ENCODE measurements around the gene DCP1A.
"Not testable (repeated sequence)": the region's sequence is repeated elsewhere in the genome, so short reads cannot be mapped to it uniquely, and the experiment has no call there.

Gene DCP1A

DNA sequence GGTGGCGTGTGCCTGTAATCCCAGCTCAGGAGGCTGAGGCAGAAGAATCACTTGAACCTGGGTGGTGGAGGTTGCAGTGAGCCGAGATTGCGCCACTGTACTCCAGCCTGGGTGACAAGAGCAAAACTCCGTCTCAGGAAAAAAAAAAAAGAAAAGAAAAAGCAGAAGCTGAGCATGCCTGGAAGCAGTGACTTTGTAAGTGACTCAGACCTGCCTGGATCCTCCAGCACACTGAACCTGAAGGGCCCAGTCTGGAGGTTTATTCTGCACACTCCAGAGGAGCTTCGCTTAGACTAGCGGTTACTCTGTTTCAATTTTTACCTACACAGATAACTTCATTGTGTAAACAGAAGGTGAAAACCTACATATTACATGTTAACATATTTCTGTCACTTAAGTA, 19.4 kb downstream of the DCP1A start:
- not testable (repeated sequence) for DNase-seq

DNA sequence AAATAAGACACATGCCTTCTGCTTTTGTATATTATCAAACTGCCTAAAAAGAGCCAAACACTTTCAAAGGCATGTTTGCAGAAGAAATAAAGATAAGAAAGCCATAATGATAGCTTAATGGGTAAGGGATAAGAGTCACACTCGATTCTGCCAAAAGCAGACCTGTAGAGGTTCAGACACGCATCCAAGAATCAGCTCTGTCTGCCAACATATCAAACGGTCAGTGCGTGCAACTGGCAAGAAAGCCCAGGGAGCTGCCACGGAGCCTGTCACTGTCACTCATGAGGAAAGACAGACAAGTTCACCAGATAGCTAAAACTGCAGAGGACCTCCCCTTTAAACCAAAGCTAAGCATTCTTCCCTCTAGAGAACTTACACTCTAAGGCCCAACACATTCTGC, 23.2 kb downstream of the DCP1A start:
- no peak for DNase-seq

DNA sequence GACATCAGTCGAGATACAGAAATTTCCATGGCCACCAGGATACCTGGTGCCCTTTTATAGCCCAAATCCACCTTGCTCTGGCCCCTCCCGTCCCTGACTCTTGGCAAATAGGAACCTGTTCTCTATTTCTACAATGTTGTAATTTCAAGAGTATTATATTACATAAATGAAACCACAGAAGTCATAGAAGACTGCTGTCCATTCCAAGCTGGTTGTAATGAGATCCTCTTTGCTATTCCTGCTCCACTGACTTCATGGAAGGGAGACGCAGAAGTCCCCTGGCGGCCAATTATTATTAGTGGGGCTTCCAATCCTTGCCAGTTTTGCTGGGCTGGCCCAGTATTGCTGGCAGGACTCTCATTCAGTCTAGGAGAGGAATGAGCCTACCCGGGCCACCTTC, 26.6 kb downstream of the DCP1A start:
- no peak for DNase-seq

DNA sequence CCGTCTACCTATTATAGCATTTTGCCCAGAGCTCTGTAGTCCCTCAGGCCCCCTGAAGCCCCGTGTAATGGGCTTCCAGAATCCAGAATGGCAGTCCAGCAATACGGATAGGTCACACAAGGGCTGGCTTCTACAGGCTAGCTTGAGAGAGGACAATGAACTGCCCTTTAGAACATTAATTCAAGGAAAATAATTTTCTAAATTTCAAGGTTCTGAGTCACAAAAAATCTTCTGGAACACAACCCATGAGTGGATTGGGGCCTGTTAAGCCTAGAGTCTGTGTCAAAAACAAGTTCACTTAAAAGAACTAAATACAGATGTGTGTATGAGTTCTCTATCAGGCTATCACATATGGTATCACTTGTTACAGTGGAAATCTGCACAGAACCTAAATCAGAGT, 28.8 kb downstream of the DCP1A start:
- peak; percentile 62 for DNase-seq

DNA sequence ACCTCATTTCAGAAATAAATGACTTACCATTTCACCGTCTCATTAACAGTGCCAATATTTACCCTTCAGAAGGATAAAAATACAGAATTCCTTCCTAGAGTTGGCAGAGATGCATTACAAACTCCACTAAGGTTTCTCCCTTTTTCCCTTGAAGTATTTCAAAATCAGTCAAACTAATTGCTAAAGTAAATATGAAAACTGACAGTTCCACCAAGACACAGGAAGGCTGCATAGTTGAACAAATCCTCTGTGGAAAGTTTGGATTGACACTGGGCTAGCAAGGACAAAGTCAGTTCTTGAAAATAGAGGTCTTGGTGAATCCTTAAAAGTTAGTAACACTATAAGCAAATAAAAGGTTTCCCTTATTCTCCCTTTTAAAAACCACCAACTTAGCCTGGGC, 34.5 kb downstream of the DCP1A start:
- no peak for DNase-seq

DNA sequence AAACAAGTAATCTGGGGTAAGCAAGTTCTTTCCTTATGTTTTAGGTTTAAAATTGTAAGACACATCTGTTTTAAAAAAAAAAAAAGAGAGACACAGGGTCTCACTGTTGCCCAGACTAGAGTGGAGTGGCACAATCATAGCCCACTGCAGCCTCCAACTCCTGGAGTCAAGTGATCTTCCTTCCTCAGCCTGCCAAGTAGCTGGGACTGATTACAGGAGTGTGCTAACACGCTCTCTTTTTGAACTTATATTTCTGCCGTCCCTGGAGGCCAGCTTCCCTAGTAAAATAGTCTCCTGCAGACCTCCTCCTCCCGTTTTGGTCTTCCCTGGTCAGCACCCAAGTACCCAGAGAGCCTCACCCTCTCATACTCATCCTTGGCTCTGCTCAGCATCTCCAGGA, 35.5 kb downstream of the DCP1A start:
- DNase-seq, result no peak

DNA sequence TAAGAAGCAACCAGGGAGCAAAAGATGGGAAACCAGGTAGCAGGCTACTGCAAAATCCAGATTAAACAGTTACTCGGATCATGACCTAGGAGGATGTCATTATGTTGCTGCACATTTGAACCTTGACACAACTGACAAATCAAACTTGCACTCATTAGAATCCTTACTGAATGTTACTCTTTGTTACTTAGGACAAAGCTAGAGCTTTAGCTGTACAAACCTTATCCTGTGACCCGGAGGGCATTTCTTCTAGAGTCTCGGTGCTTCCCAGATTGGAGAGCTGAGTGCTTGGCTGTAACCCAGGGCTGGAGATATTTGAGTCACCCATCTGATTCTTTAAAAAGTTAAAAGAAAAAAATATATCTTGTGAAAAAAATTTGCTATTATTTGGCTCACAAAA, 43.4 kb downstream of the DCP1A start:
- no peak for DNase-seq

DNA sequence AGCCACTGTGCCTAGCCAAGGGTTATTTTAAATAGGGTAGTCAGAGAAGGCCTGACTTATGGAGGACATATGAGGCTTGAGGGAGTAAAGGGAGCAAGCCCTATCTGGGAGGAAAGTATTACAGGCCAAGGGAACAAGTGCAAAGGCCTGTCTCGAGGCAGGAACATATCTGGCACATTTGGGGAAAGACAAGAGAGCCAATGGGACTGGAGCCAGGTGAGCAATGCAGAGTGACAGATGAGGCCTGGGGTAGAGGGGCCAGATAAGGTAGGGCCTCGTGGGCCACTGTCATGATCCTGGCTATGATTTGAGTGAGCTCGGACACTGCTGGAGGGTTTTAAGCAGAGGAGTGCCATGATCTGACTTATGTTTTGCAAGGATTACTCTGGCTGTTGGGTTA, 43.8 kb downstream of the DCP1A start:
- no peak for DNase-seq

DNA sequence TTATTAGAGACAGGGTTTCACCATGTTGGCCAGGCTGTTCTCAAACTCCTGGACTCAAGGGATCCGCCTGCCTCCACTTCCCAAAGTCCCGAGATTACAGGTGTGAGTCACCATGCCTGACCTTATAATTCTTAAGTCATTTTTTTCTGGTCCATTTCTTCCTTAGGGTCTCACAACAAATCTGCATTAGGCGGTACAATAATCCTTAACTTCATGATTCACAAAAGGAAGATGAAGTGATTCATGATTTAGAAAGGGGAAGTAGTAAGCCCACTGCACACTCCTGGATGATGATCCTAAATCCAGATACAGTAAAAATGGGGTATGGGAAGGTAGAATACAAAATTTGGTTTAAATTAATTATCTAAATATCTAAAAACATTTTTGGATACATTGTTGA, 46.5 kb downstream of the DCP1A start:
- no peak for DNase-seq

DNA sequence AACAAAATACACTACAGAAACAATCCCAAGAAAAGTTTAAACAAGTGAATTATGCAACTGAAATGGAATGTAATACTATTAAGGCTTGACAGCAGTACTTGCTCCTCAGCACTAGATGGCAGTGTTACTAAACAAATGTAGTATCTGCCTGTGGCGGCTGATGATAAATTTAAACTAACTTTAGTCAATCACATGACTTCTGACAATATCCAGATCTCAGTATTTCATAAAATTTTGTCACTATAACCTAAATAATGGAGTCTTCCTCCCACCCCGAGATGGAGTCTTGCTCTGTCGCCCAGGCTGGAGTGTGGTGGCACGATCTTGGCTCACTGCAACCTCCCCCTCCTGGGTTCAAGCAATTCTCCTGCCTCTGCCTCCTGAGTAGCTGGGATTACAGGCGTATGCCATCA, 47.7 kb downstream of the DCP1A start:
- DNase-seq, result peak; percentile 63

DNA sequence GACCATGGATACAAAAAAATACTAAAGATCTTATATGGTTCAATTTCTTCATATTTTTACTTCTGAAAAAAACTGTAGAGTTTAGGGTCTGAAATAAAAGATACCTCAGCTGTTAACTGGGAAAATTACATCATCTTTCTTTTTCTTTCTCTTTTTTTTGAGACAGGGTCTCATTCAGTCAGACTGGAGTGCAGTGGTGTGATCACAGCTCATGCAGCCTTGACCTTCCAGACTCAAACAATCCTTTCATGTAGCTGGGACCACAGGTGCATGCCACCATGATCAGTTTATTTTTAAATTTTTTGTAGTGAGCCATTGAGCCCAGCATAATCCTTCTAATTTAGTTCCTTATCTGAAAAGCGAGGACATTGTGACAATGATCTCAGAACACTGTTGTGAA, 51.9 kb downstream of the DCP1A start:
- DNase-seq, result no peak

DNA sequence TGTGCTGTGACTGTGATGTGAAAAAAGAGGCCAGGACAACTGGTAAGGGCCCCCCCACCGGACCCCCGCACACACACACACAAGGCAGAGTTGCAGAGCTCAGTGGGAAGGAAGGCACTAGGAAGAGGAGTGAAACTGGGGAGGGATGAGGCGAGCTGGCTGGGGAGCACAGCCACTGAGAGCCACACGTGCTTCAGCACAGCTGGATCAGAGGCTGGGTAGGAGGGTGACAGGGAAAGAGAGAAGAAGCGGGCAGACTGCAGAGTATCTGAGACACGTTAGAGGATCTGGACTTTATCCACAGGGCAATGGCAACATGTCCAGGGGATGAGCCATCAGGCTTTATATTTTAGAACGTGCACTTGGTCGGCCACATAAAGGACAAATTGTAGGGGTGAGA, 53.5 kb downstream of the DCP1A start:
- DNase-seq, result no peak

DNA sequence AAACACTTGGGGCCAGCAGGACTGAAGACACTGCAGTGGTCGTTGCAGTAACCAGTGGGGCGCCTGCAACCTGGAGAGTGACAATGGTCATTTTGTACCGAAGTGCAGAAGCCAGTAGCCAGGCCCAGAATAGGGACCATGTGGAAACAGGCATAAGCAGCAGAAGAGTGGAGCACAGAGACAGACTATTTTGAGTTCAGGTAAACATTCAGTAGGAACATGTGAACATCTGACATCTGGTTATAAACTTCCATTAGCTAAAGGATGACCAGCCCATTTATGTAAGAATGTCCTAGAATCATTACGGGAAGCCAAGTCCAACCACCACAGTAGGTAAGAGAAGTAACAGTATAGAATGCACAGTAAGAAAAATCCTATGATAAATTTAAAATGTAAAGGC, 59.1 kb downstream of the DCP1A start:
- no peak for DNase-seq

DNA sequence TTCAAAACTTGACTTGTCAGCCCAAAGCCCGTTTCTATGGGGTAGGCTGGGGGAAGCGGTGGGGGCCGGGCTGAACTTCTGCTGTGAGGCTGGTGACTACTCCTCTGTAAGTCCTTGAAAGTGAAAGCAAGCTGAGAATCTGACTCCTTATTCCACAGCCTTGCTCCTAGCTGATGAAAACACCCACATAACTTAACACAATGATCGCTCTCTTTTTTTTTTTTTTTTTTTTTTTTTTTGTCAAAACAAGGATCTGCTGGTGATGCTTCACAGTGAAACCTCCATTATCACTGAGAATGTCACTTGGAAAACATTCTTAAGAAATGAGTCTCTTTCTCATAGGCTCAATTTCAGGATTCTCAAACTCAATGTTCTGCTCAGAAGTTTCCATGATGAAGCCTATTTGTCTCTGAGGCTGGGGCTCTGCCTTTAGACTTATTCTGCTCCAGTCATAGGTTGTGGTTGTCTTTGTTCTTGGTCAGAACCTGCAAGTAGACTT, 60.2 kb downstream of the DCP1A start:
- DNase-seq, result peak; percentile 85

DNA sequence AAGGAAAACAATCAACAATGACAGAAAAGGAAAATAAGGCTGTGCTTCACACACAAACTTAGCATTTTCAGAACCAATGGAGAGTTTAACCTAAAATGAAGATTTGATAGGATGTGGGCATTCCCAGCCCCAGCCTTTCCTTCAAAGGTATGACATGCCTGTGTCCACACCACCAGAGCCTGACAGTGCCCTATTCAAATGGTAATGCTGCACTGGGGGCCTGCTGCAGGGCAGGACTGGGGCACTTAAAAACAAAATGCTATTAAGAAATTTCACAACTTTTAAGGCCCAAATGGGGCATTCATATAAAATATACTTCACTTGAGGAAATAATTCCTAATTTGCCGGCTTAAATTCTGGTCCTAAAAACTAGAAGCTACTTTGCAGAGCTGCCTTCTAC, 60.6 kb downstream of the DCP1A start:
- no peak for DNase-seq

DNA sequence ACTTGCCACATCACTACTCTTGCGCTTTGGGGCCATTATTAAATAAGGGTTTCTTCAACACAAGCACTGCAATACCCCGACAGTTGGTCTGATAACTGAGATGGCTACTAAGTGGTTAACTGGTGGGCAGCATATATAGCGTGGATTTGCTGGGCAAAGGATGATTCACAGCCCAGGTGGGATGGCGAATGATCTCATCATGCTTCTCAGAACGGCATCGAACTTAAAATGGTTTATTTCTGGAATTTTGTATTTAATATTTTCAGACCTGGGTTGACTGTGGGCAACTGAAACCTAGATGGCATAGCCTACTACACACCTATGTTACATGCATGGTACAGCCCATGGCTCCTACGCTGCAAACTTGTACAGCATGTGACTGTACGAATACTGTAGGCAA, 64.8 kb downstream of the DCP1A start:
- no peak for DNase-seq

DNA sequence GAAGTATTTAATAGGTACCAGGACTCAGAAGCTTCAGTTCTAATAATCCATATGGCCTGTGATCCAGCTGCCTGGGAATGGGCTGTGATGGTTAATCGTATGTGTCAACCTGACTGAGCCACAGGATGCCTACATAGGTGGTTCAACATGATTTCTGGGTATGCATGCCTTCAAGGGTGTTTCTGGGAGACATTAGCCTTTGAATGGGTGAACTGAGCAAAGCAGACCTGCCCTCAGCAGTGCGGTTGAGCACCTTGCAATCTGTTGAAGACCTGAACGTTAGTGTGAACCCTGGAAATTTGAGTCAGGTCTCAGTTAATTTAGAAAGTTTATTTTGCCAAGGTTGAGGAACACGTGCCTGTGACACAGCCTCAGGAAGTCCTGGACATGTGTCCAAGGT, 68.7 kb downstream of the DCP1A start:
- DNase-seq, result no peak

DNA sequence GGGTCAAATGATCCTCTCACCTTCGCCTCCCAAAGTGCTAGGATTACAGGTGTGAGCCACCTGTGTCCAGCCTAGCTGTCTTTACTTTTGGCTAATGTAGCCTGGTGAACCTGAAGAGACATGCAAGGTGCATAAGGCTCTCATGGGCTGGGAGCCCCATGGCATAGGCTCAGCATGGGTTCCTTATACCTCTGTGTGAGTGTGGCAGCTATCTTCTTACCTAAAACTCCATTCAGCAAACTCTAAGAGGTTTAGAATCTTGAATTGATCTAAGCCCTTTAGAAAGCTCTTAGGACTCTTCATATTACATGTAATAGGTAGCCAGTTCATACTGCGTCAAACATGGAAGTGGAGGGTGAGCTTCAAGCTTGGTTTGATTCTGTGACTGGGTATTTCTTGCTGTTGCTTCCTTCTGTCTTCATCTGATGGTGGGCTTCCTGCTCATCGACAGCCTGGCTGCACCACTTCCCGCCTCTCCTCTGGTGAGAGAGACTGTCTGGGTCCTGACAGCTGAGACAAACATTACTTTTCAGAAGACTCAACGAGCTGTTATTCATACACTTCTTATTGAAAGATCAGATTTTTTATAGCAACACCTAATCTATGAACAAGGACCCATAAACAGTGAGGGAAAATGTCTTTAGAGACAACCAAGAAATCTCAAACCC, 72.3 kb downstream of the DCP1A start:
- no peak for DNase-seq

DNA sequence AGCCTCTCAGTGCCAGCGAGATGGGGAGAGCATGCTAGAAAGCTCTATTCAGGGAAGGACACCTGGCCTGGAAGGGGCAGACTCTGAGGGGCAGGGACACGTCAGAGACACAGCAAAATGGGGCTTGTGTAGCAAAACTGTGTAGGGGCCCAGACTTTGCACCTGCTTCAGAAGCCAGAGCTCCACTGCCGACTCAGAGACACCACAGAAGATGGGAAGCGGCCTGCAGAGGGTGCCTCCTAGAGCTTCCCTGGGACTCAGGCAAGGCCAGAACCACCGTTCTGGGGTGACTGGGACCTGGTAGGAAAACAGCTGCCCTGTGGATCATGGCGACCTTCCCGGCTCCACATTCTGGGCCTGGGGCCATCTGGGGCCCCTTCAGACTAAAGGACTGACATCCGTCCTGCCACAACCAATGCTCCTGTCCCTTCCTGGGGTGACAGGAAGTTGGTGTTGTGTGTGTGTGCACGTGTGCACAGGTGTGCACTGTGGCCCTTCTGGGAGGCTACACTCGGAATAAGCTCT, 74.1 kb downstream of the DCP1A start:
- DNase-seq, result no peak

DNA sequence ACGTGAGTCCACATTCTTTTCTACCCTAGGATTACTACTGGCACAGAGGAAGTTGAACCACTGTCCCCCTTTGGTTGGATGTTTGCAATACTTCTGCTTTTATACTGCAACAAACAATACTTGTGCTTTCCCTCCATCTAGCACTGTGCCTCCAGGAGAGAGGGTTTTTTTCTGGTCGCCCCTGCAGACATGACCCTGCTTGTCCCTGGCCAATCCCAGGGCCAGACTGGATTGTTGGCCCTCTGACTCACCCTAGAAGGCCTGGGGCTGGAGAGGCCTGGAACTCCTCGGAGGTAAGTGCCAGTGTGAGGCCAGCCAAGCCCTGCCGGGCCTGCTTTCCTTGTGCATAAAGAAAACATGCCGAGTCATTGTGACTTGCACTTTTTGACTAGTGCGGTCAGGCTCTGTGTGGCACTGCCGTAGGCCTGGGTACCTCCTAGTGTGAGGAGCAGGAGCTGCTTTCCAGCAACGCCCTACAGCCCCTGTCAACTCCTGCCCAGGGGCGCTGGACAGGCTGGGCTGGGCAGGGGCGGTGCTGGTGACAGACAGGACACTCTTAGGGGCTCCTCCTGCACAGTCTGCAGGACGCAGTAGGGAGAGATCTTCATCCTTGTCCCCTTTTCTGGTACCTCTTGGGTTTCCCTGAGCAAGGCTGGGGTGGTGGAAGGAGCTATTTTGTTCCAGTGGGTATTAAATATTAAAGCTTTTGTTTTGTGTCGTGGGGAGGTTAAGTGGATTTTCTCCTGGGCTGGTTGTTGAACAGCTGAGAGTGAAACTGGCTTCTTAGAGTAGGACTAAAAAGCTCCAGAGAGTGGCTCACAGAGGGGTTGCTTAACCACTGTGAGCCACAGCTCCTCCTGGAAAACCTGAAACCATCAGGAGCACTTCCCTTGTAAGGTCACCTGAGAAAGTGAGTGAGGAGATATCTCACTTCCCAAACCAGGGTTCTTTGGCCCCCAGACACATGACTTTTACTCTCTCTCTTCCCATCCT, 77.2 kb downstream of the DCP1A start:
- DNase-seq, result peak; percentile 99

DNA sequence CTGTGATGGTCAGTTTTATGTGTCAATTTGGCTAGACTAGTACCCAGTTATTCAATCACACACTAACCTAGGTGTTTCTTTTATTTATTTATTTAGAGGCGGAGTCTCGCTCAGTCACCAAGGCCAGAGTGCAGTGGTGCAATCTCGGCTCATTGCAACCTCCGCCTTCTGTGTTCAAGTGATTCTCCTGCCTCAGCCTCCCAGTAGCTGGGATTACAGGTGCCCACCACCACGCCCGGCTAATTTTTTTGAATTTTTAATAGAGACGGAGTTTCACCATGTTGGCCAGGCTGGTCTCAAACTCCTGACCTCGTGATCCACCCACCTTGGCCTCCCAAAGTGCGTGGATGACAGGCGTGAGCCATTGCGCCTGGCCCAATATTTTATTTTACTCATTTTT, 78.2 kb downstream of the DCP1A start:
- DNase-seq, result not testable (repeated sequence)

DNA sequence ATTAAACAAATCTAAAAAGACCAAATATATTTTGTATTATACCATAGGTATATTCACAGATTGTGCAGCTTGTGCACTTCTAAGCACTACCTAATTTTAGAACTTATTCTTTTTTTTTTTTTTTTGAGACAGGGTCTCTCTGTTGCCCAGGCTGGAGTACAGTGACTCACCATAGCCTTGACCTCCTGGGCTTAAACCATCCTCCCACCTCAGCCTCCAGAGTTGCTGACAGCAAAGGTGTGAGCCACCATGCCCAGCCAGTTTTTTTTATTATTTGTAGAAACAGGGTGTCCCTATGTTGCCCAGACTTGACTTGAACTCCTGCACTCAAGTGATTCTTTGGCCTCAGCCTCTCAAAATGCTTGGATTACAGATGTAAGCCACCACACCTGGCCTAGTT, 79.6 kb downstream of the DCP1A start:
- DNase-seq, result no peak

DNA sequence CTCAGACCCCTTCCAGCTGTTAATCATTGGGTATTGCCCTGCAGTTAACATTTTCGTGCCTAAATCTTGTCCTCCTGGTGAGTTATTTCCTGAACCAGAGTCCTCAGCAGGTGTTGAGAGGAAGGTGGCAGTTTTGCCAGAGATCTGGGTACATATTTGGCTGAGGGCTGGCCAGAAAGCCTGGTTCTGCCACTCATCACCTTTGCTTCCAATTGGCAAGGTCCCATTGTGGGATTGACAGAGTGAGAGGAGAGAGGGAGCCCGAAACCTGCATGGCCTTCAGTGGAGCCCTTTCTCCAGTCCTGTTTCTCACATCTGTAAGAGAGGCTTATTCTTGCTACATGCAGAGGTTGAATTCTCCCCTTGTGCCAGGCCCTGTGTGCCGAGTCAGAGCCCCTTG, 82.6 kb downstream of the DCP1A start:
- DNase-seq, result no peak

DNA sequence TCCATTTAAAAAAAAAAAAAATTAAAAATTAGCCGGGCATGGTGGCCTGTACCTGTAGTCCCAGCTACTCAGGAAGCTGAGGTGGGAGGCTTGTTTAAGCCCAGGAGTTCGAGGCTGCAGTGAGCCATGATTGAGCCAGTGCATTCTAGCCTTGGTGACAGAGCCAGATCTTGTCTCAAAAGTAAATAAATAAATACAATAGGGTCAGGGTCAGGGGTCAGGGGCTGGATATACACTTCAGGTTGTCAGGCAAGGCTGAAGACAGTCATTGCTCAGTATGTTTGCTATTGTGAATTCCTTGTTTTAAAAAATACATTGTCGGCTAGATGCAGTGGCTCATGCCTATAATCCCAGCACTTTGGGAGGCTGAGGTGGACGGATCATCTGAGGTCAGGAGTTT, 83.4 kb downstream of the DCP1A start:
- no peak for DNase-seq

Measured in fibroblast of skin of back (primary cell).